Smooth muscle cell of trachea (primary cell): ENCODE results near the gene IGFBP2. TPM values are rescaled to one million over a fixed set of nuclear protein-coding genes. Genes with fewer than 3 reads are reported as not detected.

ENCODE experiments used
- total RNA-seq: library from RNA; depleted of rRNA; stranded (reverse); fragments of >200 nt; gene quantifications from 2 replicates; pipeline ENCODE4 v1.2.1, GENCODE V29; 2014

Gene IGFBP2
- 3.1 and 6.9 TPM in 2 replicates for total RNA-seq

GRCh38 chr2:216632952-216633615 is at the start of gene IGFBP2:
Gene IGFBP2, plus strand, starts transcription at chr2:216633420. Its CDS starts 104 bp downstream, at chr2:216633524.

DNA sequence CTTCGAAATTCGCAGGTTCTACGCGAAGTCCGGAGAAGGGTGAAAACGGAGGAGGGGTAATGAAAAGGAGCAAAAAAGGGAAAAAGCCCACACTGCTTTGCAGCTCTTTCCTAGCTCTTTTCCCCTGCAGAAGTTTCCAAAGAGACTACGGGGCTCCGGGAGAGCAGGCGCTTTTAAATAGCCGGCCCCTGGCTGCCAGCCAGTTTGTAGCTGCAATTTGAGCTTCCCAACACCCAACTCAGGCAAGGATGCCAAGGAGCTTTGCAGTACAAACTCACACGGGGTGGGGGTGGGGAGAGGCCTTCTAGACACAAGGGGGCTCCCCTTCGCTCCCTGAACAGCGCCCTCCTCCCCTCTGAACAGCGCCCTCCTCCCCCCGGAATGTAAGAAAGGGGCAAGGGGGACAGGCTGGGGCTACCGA is 62.2 kb downstream of the IGFBP2 start, which contains the start of gene IGFBP5:
Gene IGFBP5, minus strand, starts transcription at position 149 of the 421 bp plus-strand sequence. CDS start 774 bp downstream, outside the sequence.

Other genes starting within 250 kb of the IGFBP2 start
- gene SMARCAL1, start 220.9 kb upstream of the IGFBP2 start, total RNA-seq, result 22.3 and 28.8 TPM in 2 replicates
- 1,011 and 1,333 TPM in 2 replicates for gene RPL37A, start 134.6 kb upstream of the IGFBP2 start, total RNA-seq
- 474 and 2,317 TPM in 2 replicates for gene IGFBP5, start 62.1 kb downstream of the IGFBP2 start, total RNA-seq
- gene TNP1, start 226.6 kb downstream of the IGFBP2 start, total RNA-seq, result not detected in 2 replicates